ENCODE data around the gene FBXL22.

FBXL22 gene

GRCh38 chr15:63605036-63605435 is 7.8 kb downstream of the FBXL22 start:
- ChIA-PET POLR2A (no interaction called here), CTCF (interaction anchor here (0.7 kb wide), 1 partner anchor 285 kb away, joined by 3 read pairs; no protein-coding TSS in a partner anchor)
- Histone ChIP-seq H3K36me3 (ENCODE audit: control insufficient read depth in 2 of 2, insufficient read depth in 1 of 2, low read length in 2 of 2) (peaks cover 0 to 21% of the 10 kb centered on the region in 2 experiments; a peak in 1 of 3 replicates), H3K4me3 (ENCODE audit: low read depth, low read length) (no peak overlapping the region), H3K9me3 (ENCODE audit: control insufficient read depth, insufficient read depth, low read depth, low read length) (no peaks in the 10 kb centered on the region), H3K4me1 (ENCODE audit: control insufficient read depth, insufficient read depth, low read length) (0 out of 2 replicates have a peak, but pooled peaks cover 2% of the 10 kb centered on the region), H3K27ac (ENCODE audit: extremely low read depth, low read depth, low read length) (no peak overlapping the region)
- TF ChIP-seq ZNF555 (tag by site-specific recombination; conservative IDR thresholded peaks at IDR 0.05) (no peak), ZNF600 (tag by site-specific recombination; IDR thresholded peaks at IDR 0.05) (no peak), ZFP3 (tag by site-specific recombination; IDR thresholded peaks at IDR 0.05; ENCODE audit: low read depth) (no peak), GLIS1 (tag by site-specific recombination; IDR thresholded peaks at IDR 0.05) (no peak), ZNF596 (tag by site-specific recombination; IDR thresholded peaks at IDR 0.05) (no peak), ZNF416 (tag by site-specific recombination; IDR thresholded peaks at IDR 0.05) (no peak)
- TF ChIP-seq, protein P1, sequence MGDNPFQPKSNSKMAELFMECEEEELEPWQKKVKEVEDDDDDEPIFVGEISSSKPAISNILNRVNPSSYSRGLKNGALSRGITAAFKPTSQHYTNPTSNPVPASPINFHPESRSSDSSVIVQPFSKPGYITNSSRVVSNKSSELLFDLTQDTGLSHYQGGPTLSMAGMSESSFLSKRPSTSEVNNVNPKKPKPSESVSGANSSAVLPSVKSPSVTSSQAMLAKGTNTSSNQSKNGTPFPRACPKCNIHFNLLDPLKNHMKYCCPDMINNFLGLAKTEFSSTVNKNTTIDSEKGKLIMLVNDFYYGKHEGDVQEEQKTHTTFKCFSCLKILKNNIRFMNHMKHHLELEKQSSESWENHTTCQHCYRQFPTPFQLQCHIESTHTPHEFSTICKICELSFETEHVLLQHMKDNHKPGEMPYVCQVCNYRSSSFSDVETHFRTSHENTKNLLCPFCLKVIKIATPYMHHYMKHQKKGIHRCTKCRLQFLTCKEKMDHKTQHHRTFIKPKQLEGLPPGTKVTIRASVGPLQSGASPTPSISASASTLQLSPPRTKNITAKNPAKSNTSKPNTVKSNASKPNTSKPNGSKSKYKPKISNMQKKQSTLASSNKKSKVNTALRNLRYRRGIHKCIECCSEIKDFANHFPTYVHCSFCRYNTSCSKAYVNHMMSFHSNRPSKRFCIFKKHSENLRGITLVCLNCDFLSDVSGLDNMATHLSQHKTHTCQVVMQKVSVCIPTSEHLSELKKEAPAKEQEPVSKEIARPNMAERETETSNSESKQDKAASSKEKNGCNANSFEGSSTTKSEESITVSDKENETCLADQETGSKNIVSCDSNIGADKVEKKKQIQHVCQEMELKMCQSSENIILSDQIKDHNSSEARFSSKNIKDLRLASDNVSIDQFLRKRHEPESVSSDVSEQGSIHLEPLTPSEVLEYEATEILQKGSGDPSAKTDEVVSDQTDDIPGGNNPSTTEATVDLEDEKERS (tag by site-specific recombination; IDR thresholded peaks at IDR 0.05): no peak
- TF ChIP-seq, protein P2, sequence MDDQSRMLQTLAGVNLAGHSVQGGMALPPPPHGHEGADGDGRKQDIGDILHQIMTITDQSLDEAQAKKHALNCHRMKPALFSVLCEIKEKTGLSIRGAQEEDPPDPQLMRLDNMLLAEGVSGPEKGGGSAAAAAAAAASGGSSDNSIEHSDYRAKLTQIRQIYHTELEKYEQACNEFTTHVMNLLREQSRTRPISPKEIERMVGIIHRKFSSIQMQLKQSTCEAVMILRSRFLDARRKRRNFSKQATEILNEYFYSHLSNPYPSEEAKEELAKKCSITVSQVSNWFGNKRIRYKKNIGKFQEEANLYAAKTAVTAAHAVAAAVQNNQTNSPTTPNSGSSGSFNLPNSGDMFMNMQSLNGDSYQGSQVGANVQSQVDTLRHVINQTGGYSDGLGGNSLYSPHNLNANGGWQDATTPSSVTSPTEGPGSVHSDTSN (CRISPR knock-in tag; IDR thresholded peaks at IDR 0.05): no peak
- TF ChIP-seq, protein P3, sequence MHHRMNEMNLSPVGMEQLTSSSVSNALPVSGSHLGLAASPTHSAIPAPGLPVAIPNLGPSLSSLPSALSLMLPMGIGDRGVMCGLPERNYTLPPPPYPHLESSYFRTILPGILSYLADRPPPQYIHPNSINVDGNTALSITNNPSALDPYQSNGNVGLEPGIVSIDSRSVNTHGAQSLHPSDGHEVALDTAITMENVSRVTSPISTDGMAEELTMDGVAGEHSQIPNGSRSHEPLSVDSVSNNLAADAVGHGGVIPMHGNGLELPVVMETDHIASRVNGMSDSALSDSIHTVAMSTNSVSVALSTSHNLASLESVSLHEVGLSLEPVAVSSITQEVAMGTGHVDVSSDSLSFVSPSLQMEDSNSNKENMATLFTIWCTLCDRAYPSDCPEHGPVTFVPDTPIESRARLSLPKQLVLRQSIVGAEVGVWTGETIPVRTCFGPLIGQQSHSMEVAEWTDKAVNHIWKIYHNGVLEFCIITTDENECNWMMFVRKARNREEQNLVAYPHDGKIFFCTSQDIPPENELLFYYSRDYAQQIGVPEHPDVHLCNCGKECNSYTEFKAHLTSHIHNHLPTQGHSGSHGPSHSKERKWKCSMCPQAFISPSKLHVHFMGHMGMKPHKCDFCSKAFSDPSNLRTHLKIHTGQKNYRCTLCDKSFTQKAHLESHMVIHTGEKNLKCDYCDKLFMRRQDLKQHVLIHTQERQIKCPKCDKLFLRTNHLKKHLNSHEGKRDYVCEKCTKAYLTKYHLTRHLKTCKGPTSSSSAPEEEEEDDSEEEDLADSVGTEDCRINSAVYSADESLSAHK (tag by site-specific recombination; IDR thresholded peaks at IDR 0.05): no peak
- TF ChIP-seq, protein P4, sequence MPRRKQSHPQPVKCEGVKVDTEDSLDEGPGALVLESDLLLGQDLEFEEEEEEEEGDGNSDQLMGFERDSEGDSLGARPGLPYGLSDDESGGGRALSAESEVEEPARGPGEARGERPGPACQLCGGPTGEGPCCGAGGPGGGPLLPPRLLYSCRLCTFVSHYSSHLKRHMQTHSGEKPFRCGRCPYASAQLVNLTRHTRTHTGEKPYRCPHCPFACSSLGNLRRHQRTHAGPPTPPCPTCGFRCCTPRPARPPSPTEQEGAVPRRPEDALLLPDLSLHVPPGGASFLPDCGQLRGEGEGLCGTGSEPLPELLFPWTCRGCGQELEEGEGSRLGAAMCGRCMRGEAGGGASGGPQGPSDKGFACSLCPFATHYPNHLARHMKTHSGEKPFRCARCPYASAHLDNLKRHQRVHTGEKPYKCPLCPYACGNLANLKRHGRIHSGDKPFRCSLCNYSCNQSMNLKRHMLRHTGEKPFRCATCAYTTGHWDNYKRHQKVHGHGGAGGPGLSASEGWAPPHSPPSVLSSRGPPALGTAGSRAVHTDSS (tag by site-specific recombination; IDR thresholded peaks at IDR 0.05): no peak
- TF ChIP-seq, protein P5, sequence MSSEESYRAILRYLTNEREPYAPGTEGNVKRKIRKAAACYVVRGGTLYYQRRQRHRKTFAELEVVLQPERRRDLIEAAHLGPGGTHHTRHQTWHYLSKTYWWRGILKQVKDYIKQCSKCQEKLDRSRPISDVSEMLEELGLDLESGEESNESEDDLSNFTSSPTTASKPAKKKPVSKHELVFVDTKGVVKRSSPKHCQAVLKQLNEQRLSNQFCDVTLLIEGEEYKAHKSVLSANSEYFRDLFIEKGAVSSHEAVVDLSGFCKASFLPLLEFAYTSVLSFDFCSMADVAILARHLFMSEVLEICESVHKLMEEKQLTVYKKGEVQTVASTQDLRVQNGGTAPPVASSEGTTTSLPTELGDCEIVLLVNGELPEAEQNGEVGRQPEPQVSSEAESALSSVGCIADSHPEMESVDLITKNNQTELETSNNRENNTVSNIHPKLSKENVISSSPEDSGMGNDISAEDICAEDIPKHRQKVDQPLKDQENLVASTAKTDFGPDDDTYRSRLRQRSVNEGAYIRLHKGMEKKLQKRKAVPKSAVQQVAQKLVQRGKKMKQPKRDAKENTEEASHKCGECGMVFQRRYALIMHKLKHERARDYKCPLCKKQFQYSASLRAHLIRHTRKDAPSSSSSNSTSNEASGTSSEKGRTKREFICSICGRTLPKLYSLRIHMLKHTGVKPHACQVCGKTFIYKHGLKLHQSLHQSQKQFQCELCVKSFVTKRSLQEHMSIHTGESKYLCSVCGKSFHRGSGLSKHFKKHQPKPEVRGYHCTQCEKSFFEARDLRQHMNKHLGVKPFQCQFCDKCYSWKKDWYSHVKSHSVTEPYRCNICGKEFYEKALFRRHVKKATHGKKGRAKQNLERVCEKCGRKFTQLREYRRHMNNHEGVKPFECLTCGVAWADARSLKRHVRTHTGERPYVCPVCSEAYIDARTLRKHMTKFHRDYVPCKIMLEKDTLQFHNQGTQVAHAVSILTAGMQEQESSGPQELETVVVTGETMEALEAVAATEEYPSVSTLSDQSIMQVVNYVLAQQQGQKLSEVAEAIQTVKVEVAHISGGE (tag by site-specific recombination; conservative IDR thresholded peaks at IDR 0.05; ENCODE audit: low read depth): no peak

DNA sequence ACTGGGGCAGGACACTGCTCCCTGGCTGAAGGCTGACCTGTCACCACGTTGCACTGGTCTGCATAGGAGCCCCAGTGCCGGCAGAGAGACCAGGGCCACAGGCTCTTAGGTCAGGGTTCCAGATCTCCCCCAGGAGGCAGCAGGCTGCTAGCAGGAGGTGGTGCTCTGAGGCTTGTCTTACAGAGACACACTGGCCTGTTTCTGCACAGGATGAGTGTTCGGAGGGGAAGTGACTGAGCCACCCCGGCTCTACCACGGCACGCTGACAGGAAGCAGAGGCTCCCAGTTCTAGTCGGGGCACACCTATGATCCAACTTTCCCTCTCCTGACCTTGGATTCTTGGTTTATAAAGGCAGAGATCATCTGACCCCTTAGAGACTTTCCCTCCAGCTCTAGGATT is 8.6 kb downstream of the FBXL22 start:
- no peaks in the 10 kb centered on the region for H3K9me3 ChIP-seq (ENCODE audit: control insufficient read depth, insufficient read depth, low read depth, low read length)
- ChIA-PET CTCF (interaction anchor here (0.6 to 1.3 kb wide), 3 partner anchors 9 to 139 kb away, joined by 3 to 4 read pairs (median 3); no protein-coding TSS in a partner anchor), POLR2A (no interaction called here)
- peaks cover 0 to 21% of the 10 kb centered on the region in 2 experiments; a peak in 1 of 3 replicates for H3K36me3 ChIP-seq (ENCODE audit: control insufficient read depth in 2 of 2, insufficient read depth in 1 of 2, low read length in 2 of 2)
- no peak overlapping the region for H3K27ac ChIP-seq (ENCODE audit: extremely low read depth, low read depth, low read length)
- no peak for TF ChIP-seq GFI1B (tag by site-specific recombination; IDR thresholded peaks at IDR 0.05)
- H3K4me3 ChIP-seq (ENCODE audit: low read depth, low read length): no peak overlapping the region
- H3K4me1 ChIP-seq (ENCODE audit: control insufficient read depth, insufficient read depth, low read length): peaks cover 6% of the 10 kb centered on the region; the same call in 1 of the 2 replicates
